Lower leg skin (tissue), 3 donors: ENCODE measurements around the gene ESPN.

ENCODE experiments used
- CTCF ChIP-seq, 3 donors: fragments of 450-650 bp; IDR thresholded peaks; one replicate each; pipeline ENCODE4 v1.5.1; 2016; ENCODE audit warnings: antibody characterized with exemption in 3 of 3, mild to moderate bottlenecking in 3 of 3, moderate library complexity in 2 of 3
- POLR2A ChIP-seq, 2 donors: fragments of 450-650 bp; IDR thresholded peaks; one replicate each; pipeline ENCODE4 v1.6.1; 2016 to 2017; ENCODE audit warnings: antibody characterized with exemption in 2 of 2, mild to moderate bottlenecking in 1 of 2, moderate library complexity in 1 of 2

- TF ChIP-seq CTCF (IDR thresholded peaks at IDR 0.05): no peak
- no peak for TF ChIP-seq POLR2A (IDR thresholded peaks at IDR 0.05)
Measured at GRCh38 chr1:6410248-6410893, 14.2 kb upstream of the ESPN start.
